Measurements from ENCODE around the gene SPEM1. TPM values are rescaled to one million over a fixed set of nuclear protein-coding genes. Genes with fewer than 3 reads are reported as not detected.

Gene SPEM1
- total and polyA plus RNA-seq, 2 of the 13 experiments (the other 11 are each of a cell fraction or from before 2014, with no cell fraction given), result not detected

- TF ChIP-seq PAXIP1 (CRISPR knock-in tag; conservative IDR thresholded peaks at IDR 0.05) (peak; percentile 66), ZNF282 (IDR thresholded peaks at IDR 0.05; ENCODE audit: partially characterized antibody) (no peak), ZNF746 (CRISPR knock-in tag; IDR thresholded peaks at IDR 0.05) (peak; percentile 67; the same call in 1 of the 2 replicates), TAF15 (IDR thresholded peaks at IDR 0.05; ENCODE audit: low read depth, low read length, poor library complexity, severe bottlenecking) (no peak), NR2F6 (IDR thresholded peaks at IDR 0.05) (peak; percentile 57; the same call in 1 of the 2 replicates), NR2F6 (CRISPR knock-in tag; IDR thresholded peaks at IDR 0.05) (peak; percentile 82), ZNF740 (CRISPR knock-in tag; IDR thresholded peaks at IDR 0.05) (no peak), NFATC3 (CRISPR knock-in tag; IDR thresholded peaks at IDR 0.05) (no peak), ZNF136 (CRISPR knock-in tag; IDR thresholded peaks at IDR 0.05; ENCODE audit: low read depth) (peak; percentile 57), ZNF30 (CRISPR knock-in tag; IDR thresholded peaks at IDR 0.05) (no peak), SP2 (CRISPR knock-in tag; IDR thresholded peaks at IDR 0.05) (no peak), ZFAT (CRISPR knock-in tag; conservative IDR thresholded peaks at IDR 0.05) (no peak), THAP8 (CRISPR knock-in tag; IDR thresholded peaks at IDR 0.05; ENCODE audit: borderline replicate concordance) (no peak), BCL3 (CRISPR knock-in tag; IDR thresholded peaks at IDR 0.05) (0 out of 2 replicates have a peak, but pooled peaks have one; percentile 20), CREB1 (IDR thresholded peaks at IDR 0.05) (no peak), CREB1 (CRISPR knock-in tag; IDR thresholded peaks at IDR 0.05) (no peak), NR1H2 (CRISPR knock-in tag; IDR thresholded peaks at IDR 0.05; ENCODE audit: borderline replicate concordance, low read depth) (no peak), ETV5 (CRISPR knock-in tag; IDR thresholded peaks at IDR 0.05; ENCODE audit: borderline replicate concordance) (peak; percentile 51; the same call in 1 of the 2 replicates), IRX3 (CRISPR knock-in tag; IDR thresholded peaks at IDR 0.05; ENCODE audit: borderline replicate concordance, low read depth) (no peak), JUN (CRISPR knock-in tag; IDR thresholded peaks at IDR 0.05) (peak; percentile 54; the same call in 1 of the 2 replicates), NFE2L2 (IDR thresholded peaks at IDR 0.05; ENCODE audit: low read length) (no peak), EEA1 (CRISPR knock-in tag; IDR thresholded peaks at IDR 0.05; ENCODE audit: borderline replicate concordance) (no peak), IRF9 (CRISPR knock-in tag; IDR thresholded peaks at IDR 0.05; ENCODE audit: borderline replicate concordance) (peak; percentile 31; the same call in 1 of the 2 replicates)
These were observed 24.8 kb downstream of the SPEM1 start, which contains the start of gene CHRNB1 (continued) for GRCh38 chr17:7444682-7445618.
